ENCODE measurements around the gene CASZ1. TPM values are rescaled to one million over a fixed set of nuclear protein-coding genes. Genes with fewer than 3 reads are reported as not detected.

Gene CASZ1
- total RNA-seq, 2 donors from 2014 or later = 45.0 to 56.0 TPM

DNA sequence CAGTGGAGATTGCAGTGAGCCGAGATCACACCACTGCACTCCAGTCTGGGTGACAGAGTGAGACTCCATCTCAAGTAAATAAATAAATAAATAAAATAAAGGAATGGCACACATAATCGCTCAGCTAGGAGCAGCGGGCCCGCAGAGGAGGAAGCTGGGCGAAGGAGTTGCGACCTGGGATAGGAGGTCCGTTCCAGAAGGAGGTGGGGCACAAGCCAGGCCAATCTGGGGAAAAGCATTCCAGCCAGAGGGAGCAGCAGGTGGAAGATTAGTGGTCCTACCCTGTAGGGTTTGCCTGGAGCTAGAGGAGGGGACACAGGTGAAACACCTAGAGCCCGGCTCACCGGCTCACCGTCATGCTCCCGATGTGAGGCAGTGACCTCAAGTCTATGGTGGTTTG is 40.3 kb upstream of the CASZ1 start:
- intact Hi-C loops (cut with DNase I) = no loop called here
- TF ChIP-seq, protein P1, sequence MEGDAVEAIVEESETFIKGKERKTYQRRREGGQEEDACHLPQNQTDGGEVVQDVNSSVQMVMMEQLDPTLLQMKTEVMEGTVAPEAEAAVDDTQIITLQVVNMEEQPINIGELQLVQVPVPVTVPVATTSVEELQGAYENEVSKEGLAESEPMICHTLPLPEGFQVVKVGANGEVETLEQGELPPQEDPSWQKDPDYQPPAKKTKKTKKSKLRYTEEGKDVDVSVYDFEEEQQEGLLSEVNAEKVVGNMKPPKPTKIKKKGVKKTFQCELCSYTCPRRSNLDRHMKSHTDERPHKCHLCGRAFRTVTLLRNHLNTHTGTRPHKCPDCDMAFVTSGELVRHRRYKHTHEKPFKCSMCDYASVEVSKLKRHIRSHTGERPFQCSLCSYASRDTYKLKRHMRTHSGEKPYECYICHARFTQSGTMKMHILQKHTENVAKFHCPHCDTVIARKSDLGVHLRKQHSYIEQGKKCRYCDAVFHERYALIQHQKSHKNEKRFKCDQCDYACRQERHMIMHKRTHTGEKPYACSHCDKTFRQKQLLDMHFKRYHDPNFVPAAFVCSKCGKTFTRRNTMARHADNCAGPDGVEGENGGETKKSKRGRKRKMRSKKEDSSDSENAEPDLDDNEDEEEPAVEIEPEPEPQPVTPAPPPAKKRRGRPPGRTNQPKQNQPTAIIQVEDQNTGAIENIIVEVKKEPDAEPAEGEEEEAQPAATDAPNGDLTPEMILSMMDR (IDR thresholded peaks at IDR 0.05) = no peak
- H3K27me3 ChIP-seq = no peaks in the 10 kb centered on the region

DNA sequence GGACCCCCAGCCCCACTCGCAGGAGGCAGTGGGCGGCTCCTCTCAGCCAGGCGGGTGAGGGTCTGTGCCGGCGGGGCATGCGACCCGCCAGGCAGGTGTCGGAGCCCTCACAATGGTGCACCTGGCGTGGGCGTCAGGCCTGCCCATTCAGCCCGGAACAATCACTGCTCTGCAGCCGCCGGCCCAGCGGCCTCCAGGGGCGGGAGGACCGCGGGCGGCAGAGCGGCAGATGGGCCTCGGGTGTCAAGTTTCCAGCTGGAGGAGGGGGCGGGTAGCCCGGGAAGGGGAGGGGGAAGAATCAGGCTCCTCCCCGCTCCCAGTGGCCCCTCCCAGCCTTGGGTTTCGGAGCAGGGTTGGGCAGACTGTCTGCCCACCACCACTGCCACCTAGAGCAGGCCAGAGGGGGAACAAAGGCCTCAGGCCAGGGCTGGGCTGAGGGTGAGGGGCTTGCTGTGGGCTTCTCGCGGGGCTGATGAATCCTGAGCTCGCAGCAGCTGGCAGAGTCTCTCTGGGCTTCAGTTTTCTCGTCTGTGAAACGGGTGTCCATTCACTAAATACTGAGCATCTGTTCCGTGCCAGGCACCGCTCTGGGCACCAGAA is 39.5 kb upstream of the CASZ1 start:
- TF ChIP-seq, protein P1 (IDR thresholded peaks at IDR 0.05) = no peak
- peak; percentile 32 for DNase-seq
- intact Hi-C loops (cut with DNase I) = no loop called here
- no peak overlapping the region for H3K27ac ChIP-seq
- H3K9ac ChIP-seq (ENCODE audit: low read depth in 2 of 2, low read length in 2 of 2) = no peak overlapping the region
- H3K9me3 ChIP-seq = no peaks in the 10 kb centered on the region
- no peaks in the 10 kb centered on the region for H3K4me1 ChIP-seq
- no peak overlapping the region for H3K4me3 ChIP-seq
- H3K36me3 ChIP-seq = no peaks in the 10 kb centered on the region
- H3K27me3 ChIP-seq = no peaks in the 10 kb centered on the region

More for the DNA sequence above, 40.3 kb upstream of the CASZ1 start:
- Histone ChIP-seq H3K4me3 (no peak overlapping the region), H3K4me1 (no peaks in the 10 kb centered on the region), H3K27ac (no peak overlapping the region), H3K9ac (ENCODE audit: low read depth in 2 of 2, low read length in 2 of 2) (no peak overlapping the region), H3K36me3 (no peaks in the 10 kb centered on the region), H3K9me3 (no peaks in the 10 kb centered on the region)
- no peak for DNase-seq

DNA sequence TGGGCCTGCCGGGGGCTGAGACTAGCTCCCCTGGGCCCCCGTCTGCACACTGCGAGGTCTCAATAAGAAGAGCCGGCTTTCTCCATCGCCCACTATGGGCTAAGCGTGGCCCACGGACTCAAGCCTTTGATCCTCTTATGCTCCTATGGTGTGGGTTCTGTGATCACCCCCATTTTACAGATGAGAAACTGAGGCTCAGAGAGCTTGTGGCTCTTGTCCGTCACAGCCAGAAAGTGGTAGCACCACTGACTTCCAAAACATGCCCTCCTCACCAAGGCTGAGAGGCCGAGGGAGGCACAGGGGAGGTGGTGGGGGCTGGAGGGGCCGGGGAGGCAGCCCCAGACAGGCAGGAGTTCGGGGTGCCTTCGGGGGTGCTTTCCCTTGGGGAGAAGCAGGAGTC is 39.0 kb upstream of the CASZ1 start:
- no peaks in the 10 kb centered on the region for H3K27me3 ChIP-seq
- no peaks in the 10 kb centered on the region for H3K36me3 ChIP-seq
- intact Hi-C loops (cut with DNase I) = no loop called here
- no peak for DNase-seq
- TF ChIP-seq, protein P1 (IDR thresholded peaks at IDR 0.05) = no peak
- no peak overlapping the region for H3K4me3 ChIP-seq
- H3K27ac ChIP-seq = no peak overlapping the region
- H3K9me3 ChIP-seq = no peaks in the 10 kb centered on the region
- H3K4me1 ChIP-seq = no peaks in the 10 kb centered on the region
- H3K9ac ChIP-seq (ENCODE audit: low read depth in 2 of 2, low read length in 2 of 2) = no peak overlapping the region

DNA sequence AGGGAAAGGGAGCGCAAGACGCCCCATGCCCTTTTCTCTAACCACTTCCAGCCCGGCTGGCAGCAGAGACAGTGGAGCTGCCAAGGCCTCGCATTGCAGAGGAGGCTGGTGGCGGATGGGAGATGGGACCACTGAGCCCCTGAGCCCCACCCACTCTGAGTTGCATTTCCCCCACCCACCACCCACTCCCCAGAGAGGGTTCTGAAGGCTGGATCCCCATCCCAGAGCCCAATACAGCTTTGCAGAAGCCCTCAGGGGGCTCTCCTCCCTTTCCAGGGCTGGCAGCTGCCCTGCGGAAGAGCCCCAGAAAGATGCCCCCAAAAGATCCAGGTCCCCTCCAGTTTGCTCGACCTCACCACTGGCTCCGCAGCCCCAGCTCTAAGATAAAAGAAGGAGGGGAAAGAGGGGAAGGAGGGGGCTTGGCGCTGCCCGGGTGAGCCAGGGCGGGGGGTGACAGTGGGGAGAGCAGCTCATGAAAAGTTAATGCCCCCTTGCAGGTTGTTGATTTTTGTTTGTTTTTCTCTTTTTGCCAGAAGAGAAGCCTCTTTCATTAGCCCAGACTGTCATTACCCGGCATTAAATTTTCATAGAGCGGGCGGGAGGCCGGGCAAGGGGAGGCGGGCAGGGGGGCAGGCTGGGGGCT is 38.4 kb upstream of the CASZ1 start:
- intact Hi-C loops (cut with DNase I) = no loop called here
- H3K4me1 ChIP-seq = no peaks in the 10 kb centered on the region
- DNase-seq = no peak
- no peak overlapping the region for H3K27ac ChIP-seq
- H3K9ac ChIP-seq (ENCODE audit: low read depth in 2 of 2, low read length in 2 of 2) = no peak overlapping the region
- H3K4me3 ChIP-seq = no peak overlapping the region
- TF ChIP-seq, protein P1 (IDR thresholded peaks at IDR 0.05) = no peak
- no peaks in the 10 kb centered on the region for H3K9me3 ChIP-seq
- no peaks in the 10 kb centered on the region for H3K27me3 ChIP-seq
- no peaks in the 10 kb centered on the region for H3K36me3 ChIP-seq

DNA sequence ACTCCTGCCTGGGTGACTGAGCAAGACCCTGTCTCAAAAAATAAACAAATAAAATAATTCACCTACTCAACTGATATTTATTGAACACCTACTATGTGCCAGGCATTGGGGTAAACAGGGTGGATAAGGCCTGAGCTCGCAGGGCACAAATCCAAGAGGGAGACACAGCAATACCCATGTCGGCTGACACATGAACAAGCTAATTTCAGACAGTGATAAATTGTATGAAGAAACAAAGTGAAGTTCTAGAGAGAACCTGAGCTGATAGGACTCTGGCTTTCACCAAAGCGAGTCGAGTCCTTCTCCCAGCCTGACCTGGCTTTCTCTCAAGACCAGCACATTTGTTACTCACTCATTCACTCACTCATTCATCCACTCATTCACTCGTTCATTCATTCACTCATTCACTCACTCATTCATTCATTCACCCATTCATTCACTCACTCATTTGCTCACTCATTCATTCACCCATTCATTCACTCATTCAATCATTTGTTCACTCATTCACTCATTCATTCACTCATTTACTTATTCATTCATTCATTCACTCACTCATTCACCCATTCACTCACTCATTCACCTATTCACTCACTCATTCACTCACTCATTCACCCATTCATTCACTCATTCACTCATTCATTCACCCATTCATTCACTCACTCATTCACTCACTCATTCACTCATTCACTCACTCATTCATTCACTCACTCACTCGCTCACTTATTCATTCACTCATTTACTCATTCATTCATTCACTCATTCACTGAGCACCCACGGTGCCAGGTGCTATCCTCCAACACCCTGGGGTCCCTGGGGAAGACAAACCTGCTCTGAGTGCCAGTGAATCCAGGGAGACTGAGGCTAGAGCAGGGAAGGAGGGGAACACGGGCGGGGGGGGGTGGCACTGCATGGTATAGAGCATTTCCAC is 37.4 kb upstream of the CASZ1 start:
- intact Hi-C loops (cut with DNase I) = no loop called here
- Histone ChIP-seq H3K27ac (no peak overlapping the region), H3K36me3 (no peaks in the 10 kb centered on the region), H3K4me3 (no peak overlapping the region), H3K27me3 (no peaks in the 10 kb centered on the region), H3K9ac (ENCODE audit: low read depth in 2 of 2, low read length in 2 of 2) (no peak overlapping the region), H3K4me1 (no peaks in the 10 kb centered on the region), H3K9me3 (no peaks in the 10 kb centered on the region)
- no peak for DNase-seq
- TF ChIP-seq, protein P1 (IDR thresholded peaks at IDR 0.05) = no peak

Data from colonic mucosa (tissue), 4 donors.